Naive B cell (primary cell): ENCODE data around the gene DOK1. TPM values are rescaled to one million over a fixed set of nuclear protein-coding genes. Genes with fewer than 3 reads are reported as not detected.

Experiments used
- ATAC-seq, 2 donors: fragments of 150-1000 bp; cut with Tn5 transposase; 2 replicates each; pipeline ENCODE4 v1.10.0; 2021; ENCODE audit warnings: low read depth in 2 of 2, mild to moderate bottlenecking in 2 of 2, moderate library complexity in 2 of 2
- DNase-seq: peaks from one replicate; pipeline ENCODE4 v3.0.0; 2022
- H3K27ac Mint-ChIP-seq, 6 donors: one replicate each; pipeline ENCODE4 v1.8.0; 2020 to 2022; ENCODE audit warnings: mild to moderate bottlenecking in 6 of 6, mixed read lengths in 6 of 6, moderate library complexity in 5 of 6, inconsistent platforms in 2 of 6
- H3K27me3 Mint-ChIP-seq, 3 donors: one replicate each; pipeline ENCODE4 v1.8.0; 2021 to 2022; ENCODE audit warnings: mixed read lengths in 3 of 3, mild to moderate bottlenecking in 1 of 3
- H3K36me3 Mint-ChIP-seq, 2 donors: one replicate each; pipeline ENCODE4 v1.8.0; 2020 to 2022; ENCODE audit warnings: mixed read lengths in 2 of 2, inconsistent platforms in 1 of 2, mild to moderate bottlenecking in 1 of 2
- H3K4me1 Mint-ChIP-seq, 3 donors: one replicate each; pipeline ENCODE4 v1.8.0; 2020 to 2022; ENCODE audit warnings: mixed read lengths in 3 of 3, inconsistent platforms in 1 of 3, mild to moderate bottlenecking in 1 of 3, moderate library complexity in 1 of 3
- H3K4me3 Mint-ChIP-seq, 8 donors: one replicate each; pipeline ENCODE4 v1.8.0; 2020 to 2022; ENCODE audit warnings: mild to moderate bottlenecking in 8 of 8, mixed read lengths in 8 of 8, moderate library complexity in 8 of 8, inconsistent platforms in 2 of 8
- H3K9me3 Mint-ChIP-seq, 7 donors: one replicate each; pipeline ENCODE4 v1.8.0; 2020 to 2022; ENCODE audit warnings: mixed read lengths in 7 of 7, mild to moderate bottlenecking in 5 of 7, inconsistent platforms in 2 of 7, moderate library complexity in 1 of 7
- polyA plus RNA-seq, 6 donors: library from polyadenylated mRNA; unstranded; fragments of 300-500 nt; fragmentation: Illumina TruSeq; gene quantifications; one replicate each; pipeline ENCODE4 v1.2.3, GENCODE V29; 2021; ENCODE audit warnings: low read depth in 6 of 6

Gene DOK1
- polyA plus RNA-seq, result 10 to 100 TPM; 21.2 to 44.1 (median 34.3) TPM

GRCh38 chr2:74553892-74554819 is at the start of gene DOK1, which contains the start of gene LOXL3:
Gene DOK1 (plus strand): TSS chr2:74554720. CDS start chr2:74554755, 35 bp downstream.
Gene LOXL3 (minus strand): TSS chr2:74553942. CDS start chr2:74552634, 1,308 bp downstream.
- H3K36me3 Mint-ChIP-seq, result no peaks in the 10 kb centered on the region
- no peaks in the 10 kb centered on the region for H3K9me3 Mint-ChIP-seq
- peak within 1 kb of the TSS; percentile 86 to 98 (median 96) for H3K27ac Mint-ChIP-seq

GRCh38 chr2:74505448-74506246 is 48.9 kb upstream of the DOK1 start:
- DNase-seq (no peak), ATAC-seq (no peak)
- peaks cover 38 to 59% (median 57%) of the 10 kb centered on the region in 3 donors for H3K4me1 Mint-ChIP-seq
- H3K27me3 Mint-ChIP-seq, result peaks cover 37 to 59% (median 44%) of the 10 kb centered on the region in 3 donors
- H3K36me3 Mint-ChIP-seq, result peaks cover 12 to 26% of the 10 kb centered on the region in 2 donors
- peak overlapping the region in 1 of 6 donors; percentile 81 for H3K27ac Mint-ChIP-seq
- H3K9me3 Mint-ChIP-seq, result peaks cover 0 to 3% (median 0%) of the 10 kb centered on the region in 7 donors
- peak overlapping the region in 6 of 8 donors; percentile 5 to 93 (median 17) for H3K4me3 Mint-ChIP-seq

More at GRCh38 chr2:74553892-74554819, at the start of gene DOK1, which contains the start of gene LOXL3:
- ATAC-seq (peak; percentile 74 to 75), DNase-seq (peak; percentile 77)
- H3K4me1 Mint-ChIP-seq, result peaks cover 29 to 41% (median 35%) of the 10 kb centered on the region in 3 donors
- H3K27me3 Mint-ChIP-seq, result peaks cover 7 to 21% (median 20%) of the 10 kb centered on the region in 3 donors
- H3K4me3 Mint-ChIP-seq, result peak within 1 kb of the TSS; percentile 87 to 98 (median 94)

- H3K4me1 Mint-ChIP-seq, result peaks cover 33 to 50% (median 48%) of the 10 kb centered on the region in 3 donors
- H3K4me3 Mint-ChIP-seq, result peak within 1 kb of the TSS; percentile 92 to 100 (median 100)
- peak; percentile 90 to 92 for ATAC-seq
- peaks cover 34 to 56% (median 43%) of the 10 kb centered on the region in 3 donors for H3K27me3 Mint-ChIP-seq
- peak; percentile 98 for DNase-seq
- H3K9me3 Mint-ChIP-seq, result peaks cover 0 to 3% (median 0%) of the 10 kb centered on the region in 7 donors
- peak within 1 kb of the TSS; percentile 97 to 100 (median 100) for H3K27ac Mint-ChIP-seq
- H3K36me3 Mint-ChIP-seq, result peaks cover 12 to 26% of the 10 kb centered on the region in 2 donors
These were observed 47.2 kb upstream of the DOK1 start, which contains the start of gene PCGF1 for GRCh38 chr2:74507145-74507925. Gene PCGF1 (minus strand): TSS chr2:74507695. CDS start chr2:74507668, 27 bp downstream.

- Mint-ChIP-seq H3K4me3 (peak overlapping the region; percentile 92 to 100 (median 100)), H3K4me1 (peaks cover 33 to 47% (median 41%) of the 10 kb centered on the region in 3 donors), H3K36me3 (peaks cover 12 to 26% of the 10 kb centered on the region in 2 donors), H3K27me3 (peaks cover 40 to 56% (median 49%) of the 10 kb centered on the region in 3 donors), H3K27ac (peak overlapping the region; percentile 97 to 100 (median 100)), H3K9me3 (peaks cover 0 to 3% (median 0%) of the 10 kb centered on the region in 7 donors)
- ATAC-seq, result peak; percentile 6
- no peak for DNase-seq
These were observed 46.5 kb upstream of the DOK1 start for GRCh38 chr2:74507926-74508520.

- Mint-ChIP-seq H3K27me3 (peaks cover 29 to 50% (median 42%) of the 10 kb centered on the region in 3 donors), H3K36me3 (peaks cover under 1 to 13% of the 10 kb centered on the region in 2 donors), H3K27ac (no peak overlapping the region), H3K4me1 (peaks cover 23 to 29% (median 27%) of the 10 kb centered on the region in 3 donors), H3K4me3 (peak overlapping the region in 1 of 8 donors; percentile 30), H3K9me3 (peaks cover 0 to 3% (median 0%) of the 10 kb centered on the region in 7 donors)
- ATAC-seq (no peak), DNase-seq (no peak)
These were observed 44.2 kb upstream of the DOK1 start for GRCh38 chr2:74510272-74510671.

GRCh38 chr2:74511104-74511989 is 43.2 kb upstream of the DOK1 start:
- ATAC-seq, result no peak
- peaks cover 0 to 5% of the 10 kb centered on the region in 2 donors for H3K36me3 Mint-ChIP-seq
- peaks cover 25 to 34% (median 34%) of the 10 kb centered on the region in 3 donors for H3K4me1 Mint-ChIP-seq
- no peak for DNase-seq
- H3K27ac Mint-ChIP-seq, result no peak overlapping the region
- peak overlapping the region in 1 of 8 donors; percentile 52 for H3K4me3 Mint-ChIP-seq
- peaks cover 34 to 59% (median 48%) of the 10 kb centered on the region in 3 donors for H3K27me3 Mint-ChIP-seq
- peaks cover 0 to 3% (median 0%) of the 10 kb centered on the region in 7 donors for H3K9me3 Mint-ChIP-seq

GRCh38 chr2:74512744-74513604 is 41.5 kb upstream of the DOK1 start:
- H3K27me3 Mint-ChIP-seq, result peaks cover 49 to 75% (median 64%) of the 10 kb centered on the region in 3 donors
- H3K36me3 Mint-ChIP-seq, result no peaks in the 10 kb centered on the region
- peak overlapping the region in 5 of 8 donors; percentile 10 to 66 (median 49) for H3K4me3 Mint-ChIP-seq
- ATAC-seq (no peak), DNase-seq (no peak)
- H3K4me1 Mint-ChIP-seq, result peaks cover 19 to 35% (median 34%) of the 10 kb centered on the region in 3 donors
- peaks cover 0 to 3% (median 0%) of the 10 kb centered on the region in 7 donors for H3K9me3 Mint-ChIP-seq
- H3K27ac Mint-ChIP-seq, result peak overlapping the region in 2 of 6 donors; percentile 33 to 80

- no peak for ATAC-seq
- H3K27ac Mint-ChIP-seq, result peak overlapping the region in 2 of 6 donors; percentile 33 to 80
- H3K27me3 Mint-ChIP-seq, result peaks cover 57 to 83% (median 72%) of the 10 kb centered on the region in 3 donors
- peaks cover 13 to 27% (median 26%) of the 10 kb centered on the region in 3 donors for H3K4me1 Mint-ChIP-seq
- DNase-seq, result no peak
- H3K9me3 Mint-ChIP-seq, result peaks cover 0 to 3% (median 0%) of the 10 kb centered on the region in 7 donors
- peak overlapping the region; percentile 12 to 63 (median 42) for H3K4me3 Mint-ChIP-seq
- H3K36me3 Mint-ChIP-seq, result no peaks in the 10 kb centered on the region
These were observed 40.7 kb upstream of the DOK1 start for GRCh38 chr2:74513605-74514367.

- ATAC-seq (peak; percentile 22 to 28), DNase-seq (peak; percentile 24)
- Mint-ChIP-seq H3K4me1 (peaks cover 13 to 27% (median 25%) of the 10 kb centered on the region in 3 donors), H3K27me3 (peaks cover 64 to 89% (median 78%) of the 10 kb centered on the region in 3 donors), H3K9me3 (peaks cover 0 to 3% (median 0%) of the 10 kb centered on the region in 7 donors), H3K27ac (peak within 1 kb of the TSS in 2 of 6 donors; percentile 33 to 92), H3K4me3 (peak within 1 kb of the TSS; percentile 59 to 89 (median 79)), H3K36me3 (no peaks in the 10 kb centered on the region)
These were observed 39.9 kb upstream of the DOK1 start, which contains the start of gene TLX2 for GRCh38 chr2:74514368-74515270. Gene TLX2 (plus strand): TSS chr2:74514450. CDS start chr2:74514807, 357 bp downstream.
